HEK293 (cell line): Measurements from ENCODE around the gene CIDEA.

Source experiments
- CTCF ChIA-PET: fragments of 350-600 bp; formaldehyde crosslinking; extraction: SDS; loops from one replicate; lab custom pipeline; 2021; ENCODE audit warnings: antibody characterized with exemption; lab: Yijun Ruan, JAX
- POLR2A ChIA-PET: fragments of 300-600 bp; formaldehyde crosslinking; extraction: SDS; loops from one replicate; lab custom pipeline; 2020; ENCODE audit warnings: antibody characterized with exemption, inconsistent platforms; lab: Yijun Ruan, JAX
- H3K27ac ChIP-seq: fragments of 200-500 bp; sonication (Bioruptor generic); 2 replicates; pipeline ENCODE4 v1.5.1; 2014; ENCODE audit warnings: low read depth, low read length, control low read depth, inconsistent platforms; ENCODE audit errors: extremely low read depth
- H3K36me3 ChIP-seq, 2 experiments: fragments of 200-500 bp in 1 of 2; sonication (Bioruptor generic) in 1 of 2; 1 replicate in 1 of 2; 2 replicates in 1 of 2; pipeline ENCODE4 v1.5.1; 2014 to 2017; ENCODE audit warnings: inconsistent platforms in 2 of 2, low read length in 2 of 2; ENCODE audit not compliant: control insufficient read depth in 2 of 2, insufficient read depth in 1 of 2
- H3K4me1 ChIP-seq: fragments of 200-500 bp; sonication (Bioruptor generic); 2 replicates; pipeline ENCODE4 v1.5.1; 2014; ENCODE audit warnings: mild to moderate bottlenecking, low read length, inconsistent platforms; ENCODE audit not compliant: control insufficient read depth, insufficient read depth
- H3K4me3 ChIP-seq: 2 replicates; pipeline ENCODE4 v1.5.1; 2011; ENCODE audit warnings: low read depth, mild to moderate bottlenecking, control low read depth, low read length, moderate library complexity
- H3K9me3 ChIP-seq: fragments of 200-500 bp; sonication (Bioruptor generic); 2 replicates; pipeline ENCODE4 v1.5.1; 2014; ENCODE audit warnings: low read depth, low read length, inconsistent platforms; ENCODE audit not compliant: control insufficient read depth, insufficient read depth
- EGR2 ChIP-seq: fragments of 450-650 bp; formaldehyde crosslinking; IDR thresholded peaks from 2 replicates; pipeline ENCODE4 v1.5.1; 2016; ENCODE audit warnings: low read depth, missing biosample characterization, missing genetic modification characterization
- KLF1 ChIP-seq: fragments of 450-650 bp; formaldehyde crosslinking; IDR thresholded peaks from 2 replicates; pipeline ENCODE4 v1.5.1; 2016; ENCODE audit warnings: missing biosample characterization, missing genetic modification characterization
- YY1 ChIP-seq: fragments of 450-650 bp; formaldehyde crosslinking; IDR thresholded peaks from 2 replicates; pipeline ENCODE4 v1.5.1; 2018; ENCODE audit warnings: missing biosample characterization, missing genetic modification characterization
- ZBTB26 ChIP-seq: fragments of 450-650 bp; formaldehyde crosslinking; optimal IDR thresholded peaks from 2 replicates; pipeline ENCODE3; 2016; ENCODE audit warnings: missing biosample characterization, mild to moderate bottlenecking, missing genetic modification characterization
- ZFHX2 ChIP-seq: fragments of 450-650 bp; formaldehyde crosslinking; conservative IDR thresholded peaks from 2 replicates; pipeline ENCODE4 v1.5.1; 2016; ENCODE audit warnings: missing biosample characterization, missing genetic modification characterization
- ZNF112 ChIP-seq: fragments of 450-650 bp; formaldehyde crosslinking; IDR thresholded peaks from 2 replicates; pipeline ENCODE4 v1.5.0; 2017; ENCODE audit warnings: missing biosample characterization, missing genetic modification characterization
- ZNF133 ChIP-seq: fragments of 450-650 bp; formaldehyde crosslinking; IDR thresholded peaks from 2 replicates; pipeline ENCODE4 v1.5.1; 2016; ENCODE audit warnings: missing biosample characterization, missing genetic modification characterization
- ZNF138 ChIP-seq: fragments of 450-650 bp; formaldehyde crosslinking; IDR thresholded peaks from 2 replicates; pipeline ENCODE4 v1.5.1; 2016; ENCODE audit warnings: missing biosample characterization, missing genetic modification characterization, borderline replicate concordance
- ZNF140 ChIP-seq: fragments of 450-650 bp; formaldehyde crosslinking; IDR thresholded peaks from 2 replicates; pipeline ENCODE4 v1.5.1; 2016; ENCODE audit warnings: missing biosample characterization, missing genetic modification characterization
- ZNF18 ChIP-seq: fragments of 450-650 bp; formaldehyde crosslinking; IDR thresholded peaks from 2 replicates; pipeline ENCODE4 v1.5.1; 2016; ENCODE audit warnings: missing biosample characterization, missing genetic modification characterization
- ZNF211 ChIP-seq: fragments of 450-650 bp; formaldehyde crosslinking; IDR thresholded peaks from 2 replicates; pipeline ENCODE4 v1.5.1; 2016; ENCODE audit warnings: low read depth, missing biosample characterization, missing genetic modification characterization
- ZNF24 ChIP-seq: fragments of 450-650 bp; formaldehyde crosslinking; IDR thresholded peaks from 2 replicates; pipeline ENCODE4 v1.5.1; 2016; ENCODE audit warnings: missing biosample characterization, missing genetic modification characterization
- ZNF302 ChIP-seq: fragments of 450-650 bp; formaldehyde crosslinking; IDR thresholded peaks from 2 replicates; pipeline ENCODE4 v1.5.1; 2016; ENCODE audit warnings: missing biosample characterization, missing genetic modification characterization, low read depth
- ZNF362 ChIP-seq: fragments of 450-650 bp; formaldehyde crosslinking; IDR thresholded peaks from 2 replicates; pipeline ENCODE4 v1.5.1; 2016; ENCODE audit warnings: missing biosample characterization, missing genetic modification characterization
- ZNF37A ChIP-seq: fragments of 450-650 bp; IDR thresholded peaks from 2 replicates; pipeline ENCODE4 v1.5.1; 2018; ENCODE audit warnings: missing biosample characterization, missing genetic modification characterization
- ZNF48 ChIP-seq: fragments of 450-650 bp; formaldehyde crosslinking; IDR thresholded peaks from 2 replicates; pipeline ENCODE4 v1.5.1; 2016; ENCODE audit warnings: missing biosample characterization, missing genetic modification characterization
- ZNF571 ChIP-seq: fragments of 450-650 bp; formaldehyde crosslinking; IDR thresholded peaks from 2 replicates; pipeline ENCODE4 v1.5.0; 2017; ENCODE audit warnings: missing biosample characterization, missing genetic modification characterization
- ZNF626 ChIP-seq: fragments of 450-650 bp; sonication (Bioruptor Pico); formaldehyde crosslinking; IDR thresholded peaks from 2 replicates; pipeline ENCODE4 v1.5.1; 2018; ENCODE audit warnings: missing biosample characterization, missing genetic modification characterization, inconsistent platforms
- ZNF660 ChIP-seq: fragments of 450-650 bp; IDR thresholded peaks from 2 replicates; pipeline ENCODE4 v1.5.1; 2018; ENCODE audit warnings: missing biosample characterization, mild to moderate bottlenecking, missing genetic modification characterization
- ZNF664 ChIP-seq: fragments of 450-650 bp; formaldehyde crosslinking; IDR thresholded peaks from 2 replicates; pipeline ENCODE4 v1.5.1; 2016; ENCODE audit warnings: missing biosample characterization, missing genetic modification characterization
- ZNF704 ChIP-seq: fragments of 450-650 bp; formaldehyde crosslinking; IDR thresholded peaks from 2 replicates; pipeline ENCODE4 v1.5.1; 2016; ENCODE audit warnings: missing biosample characterization, missing genetic modification characterization
- ZNF830 ChIP-seq: fragments of 450-650 bp; IDR thresholded peaks from 2 replicates; pipeline ENCODE4 v1.5.0; 2018; ENCODE audit warnings: missing biosample characterization, missing genetic modification characterization, low read depth, mild to moderate bottlenecking, moderate library complexity
- ZSCAN18 ChIP-seq: fragments of 450-650 bp; formaldehyde crosslinking; IDR thresholded peaks from 2 replicates; pipeline ENCODE4 v1.5.1; 2016; ENCODE audit warnings: missing biosample characterization, missing genetic modification characterization
- ZSCAN4 ChIP-seq: fragments of 450-650 bp; formaldehyde crosslinking; IDR thresholded peaks from 2 replicates; pipeline ENCODE4 v1.5.1; 2017; ENCODE audit warnings: missing biosample characterization, missing genetic modification characterization

CIDEA gene

GRCh38 chr18:12245793-12246135, 8.4 kb upstream of the CIDEA start (continued):
- TF ChIP-seq ZSCAN18 (tag by site-specific recombination) (no peak), ZNF302 (tag by site-specific recombination) (no peak)

GRCh38 chr18:12246849-12247808, 7.0 kb upstream of the CIDEA start:
- CTCF ChIA-PET: interaction anchor here (0.6 to 3.7 kb wide), 5 partner anchors 8 to 95 kb away, joined by 3 to 15 read pairs (median 6); no protein-coding TSS in a partner anchor
- POLR2A ChIA-PET: no interaction called here
- H3K27ac ChIP-seq: no peak overlapping the region
- no peak overlapping the region for H3K4me3 ChIP-seq
- TF ChIP-seq ZNF660 (no peak), ZNF704 (tag by site-specific recombination) (no peak), ZFHX2 (tag by site-specific recombination) (peak; percentile 66), EGR2 (peak; percentile 62)
- H3K9me3 ChIP-seq: no peaks in the 10 kb centered on the region
- no peaks in the 10 kb centered on the region for H3K36me3 ChIP-seq
- no peaks in the 10 kb centered on the region for H3K4me1 ChIP-seq

- Histone ChIP-seq H3K36me3 (no peaks in the 10 kb centered on the region), H3K4me1 (no peaks in the 10 kb centered on the region), H3K9me3 (no peaks in the 10 kb centered on the region), H3K27ac (no peak overlapping the region), H3K4me3 (no peak overlapping the region)
- POLR2A ChIA-PET: no interaction called here
- no peak for TF ChIP-seq ZNF133 (tag by site-specific recombination)
- TF ChIP-seq ZNF18: no peak
- TF ChIP-seq ZNF138: no peak
- TF ChIP-seq YY1 (tag by site-specific recombination): no peak
- no peak for TF ChIP-seq ZNF48 (tag by site-specific recombination)
- no peak for TF ChIP-seq ZNF112
- no peak for TF ChIP-seq ZNF362 (tag by site-specific recombination)
- no peak for TF ChIP-seq ZNF140 (tag by site-specific recombination)
- no peak for TF ChIP-seq ZSCAN4 (tag by site-specific recombination)
- no peak for TF ChIP-seq ZNF211 (tag by site-specific recombination)
- no peak for TF ChIP-seq ZNF24 (tag by site-specific recombination)
- no peak for TF ChIP-seq KLF1 (tag by site-specific recombination)
- TF ChIP-seq ZNF830 (tag by site-specific recombination): no peak
- TF ChIP-seq ZNF37A (tag by site-specific recombination): no peak
- no peak for TF ChIP-seq ZNF664 (tag by site-specific recombination)
- TF ChIP-seq ZNF626 (tag by site-specific recombination): no peak
- TF ChIP-seq ZBTB26 (tag by site-specific recombination): no peak
- no peak for TF ChIP-seq ZNF571
- CTCF ChIA-PET: interaction anchor here (0.7 to 2.4 kb wide), 7 partner anchors 9 to 419 kb away, joined by 3 to 12 read pairs (median 4); no protein-coding TSS in a partner anchor
These were observed 6.2 kb upstream of the CIDEA start for GRCh38 chr18:12247946-12248345.
